Left forelimb (tissue), 1 donor: ENCODE data around the gene EMC8.
"Not testable (repeated sequence)": the region's sequence is repeated elsewhere in the genome, so short reads cannot be mapped to it uniquely, and the experiment has no call there.

ENCODE experiments used
- DNase-seq: peaks from one replicate; pipeline ENCODE4 v3.0.0-alpha.2; 2018; ENCODE audit warnings: low spot score

Gene EMC8

GRCh38 chr16:85835227-85835751 is 35.9 kb upstream of the EMC8 start:
- no peak for DNase-seq

DNA sequence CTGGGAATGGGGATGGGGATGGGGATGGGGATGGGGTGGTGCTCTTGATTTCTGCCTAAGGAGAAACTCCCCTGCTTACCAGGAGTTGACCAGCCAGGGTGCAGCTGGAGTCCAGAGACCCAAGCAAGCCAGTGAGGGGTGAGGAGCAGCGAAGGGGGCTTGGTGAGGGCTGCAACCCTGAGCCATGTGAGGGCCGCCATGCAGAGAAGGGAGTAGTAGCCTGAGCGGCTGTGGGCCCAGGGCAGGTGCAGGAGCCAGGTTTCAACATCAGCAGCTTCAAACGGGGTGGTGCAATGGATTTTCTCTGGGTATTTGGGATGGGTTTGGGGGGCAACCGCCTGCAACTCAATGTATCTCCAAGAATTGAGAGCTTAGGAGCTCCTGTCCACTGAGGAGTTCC is 35.4 kb upstream of the EMC8 start:
- DNase-seq, result no peak

GRCh38 chr16:85833219-85833920 is 34.0 kb upstream of the EMC8 start:
- no peak for DNase-seq

- no peak for DNase-seq
Observed at GRCh38 chr16:85832570-85833218, 33.4 kb upstream of the EMC8 start.

- DNase-seq, result no peak
Observed at GRCh38 chr16:85830821-85831220, 31.5 kb upstream of the EMC8 start.

DNA sequence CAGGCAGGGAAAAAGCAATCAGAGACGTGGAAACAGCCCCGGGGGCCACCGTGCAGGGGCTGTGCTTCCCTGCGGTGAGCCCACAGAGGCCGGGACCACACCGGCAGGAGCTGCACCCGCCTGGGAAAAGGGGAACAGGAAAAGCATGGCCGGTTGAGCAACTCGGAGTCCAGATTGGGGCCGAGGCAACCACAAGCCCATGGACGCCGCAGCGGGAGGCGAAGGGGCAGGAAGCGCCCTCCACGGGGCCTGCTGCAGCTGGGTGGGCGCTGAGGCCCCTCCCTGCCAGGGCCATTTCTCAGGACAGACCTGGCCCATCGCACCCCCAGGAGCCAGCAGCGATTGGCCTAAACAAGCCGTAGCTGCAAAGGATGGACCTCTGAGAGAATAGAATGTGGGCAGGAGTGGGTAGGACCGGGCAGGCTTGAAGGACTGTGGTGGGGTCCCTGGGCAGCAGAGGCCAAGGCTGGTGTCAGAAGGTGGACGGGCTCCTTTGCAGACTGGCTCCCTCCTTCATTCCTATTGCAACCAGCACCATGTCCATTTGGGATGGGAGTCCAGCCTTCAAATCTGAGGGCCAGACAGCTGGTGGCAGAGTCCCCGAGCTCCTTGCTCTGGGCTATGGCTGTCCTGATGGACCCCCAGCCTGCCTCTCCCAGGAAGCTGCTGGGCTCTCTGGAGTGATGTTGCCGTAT is 30.6 kb upstream of the EMC8 start:
- no peak for DNase-seq

DNA sequence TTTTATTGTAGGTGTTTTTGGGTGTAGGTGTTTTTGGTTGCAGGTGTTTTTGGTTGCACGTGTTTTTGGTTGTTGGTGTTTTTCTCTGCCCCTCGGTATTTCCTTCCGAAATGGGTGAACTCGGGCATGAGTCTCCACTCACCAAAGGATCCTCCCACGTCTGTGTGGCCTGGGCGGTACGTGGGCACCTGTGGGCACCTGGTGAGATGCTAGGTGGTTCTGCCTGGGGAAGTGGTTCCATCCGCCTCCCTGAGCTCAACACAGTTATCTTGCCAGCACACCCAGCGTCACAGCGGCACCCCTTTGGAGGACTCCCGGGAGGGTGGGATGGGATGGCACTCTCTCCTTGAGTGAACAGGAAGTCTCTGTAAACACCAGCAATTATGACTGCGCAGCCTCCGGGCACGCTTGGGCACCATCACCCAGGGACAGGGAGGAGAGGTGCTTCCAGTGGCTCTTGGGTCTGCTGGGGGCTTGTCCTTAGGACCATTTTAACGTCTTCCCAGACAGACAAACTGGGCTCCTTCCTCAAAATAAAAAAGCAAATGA is 29.9 kb upstream of the EMC8 start:
- DNase-seq, result no peak

- no peak for DNase-seq
Observed at GRCh38 chr16:85828166-85828565, 28.8 kb upstream of the EMC8 start.

- DNase-seq, result no peak
Observed at GRCh38 chr16:85826686-85827247, 27.4 kb upstream of the EMC8 start.

DNA sequence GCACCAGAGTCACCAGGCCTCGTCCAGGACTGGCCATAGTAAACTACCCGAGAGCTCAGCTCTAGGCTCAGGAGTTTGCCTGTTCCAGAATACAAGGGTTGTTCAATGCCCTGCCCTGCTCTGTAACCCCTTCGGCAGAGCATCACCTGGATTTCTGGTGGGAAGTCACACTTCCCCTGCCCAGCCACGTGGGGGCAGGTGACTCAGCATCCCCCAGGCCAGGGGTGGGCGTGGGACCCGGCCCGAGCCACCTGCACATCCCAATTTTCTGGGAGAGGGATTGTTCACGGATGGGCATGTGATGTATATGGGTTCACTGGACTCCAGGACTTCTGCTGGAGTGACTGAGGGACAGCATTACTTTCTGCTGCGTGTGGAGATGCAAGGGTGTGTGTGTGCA is 26.0 kb upstream of the EMC8 start:
- DNase-seq, result no peak

DNA sequence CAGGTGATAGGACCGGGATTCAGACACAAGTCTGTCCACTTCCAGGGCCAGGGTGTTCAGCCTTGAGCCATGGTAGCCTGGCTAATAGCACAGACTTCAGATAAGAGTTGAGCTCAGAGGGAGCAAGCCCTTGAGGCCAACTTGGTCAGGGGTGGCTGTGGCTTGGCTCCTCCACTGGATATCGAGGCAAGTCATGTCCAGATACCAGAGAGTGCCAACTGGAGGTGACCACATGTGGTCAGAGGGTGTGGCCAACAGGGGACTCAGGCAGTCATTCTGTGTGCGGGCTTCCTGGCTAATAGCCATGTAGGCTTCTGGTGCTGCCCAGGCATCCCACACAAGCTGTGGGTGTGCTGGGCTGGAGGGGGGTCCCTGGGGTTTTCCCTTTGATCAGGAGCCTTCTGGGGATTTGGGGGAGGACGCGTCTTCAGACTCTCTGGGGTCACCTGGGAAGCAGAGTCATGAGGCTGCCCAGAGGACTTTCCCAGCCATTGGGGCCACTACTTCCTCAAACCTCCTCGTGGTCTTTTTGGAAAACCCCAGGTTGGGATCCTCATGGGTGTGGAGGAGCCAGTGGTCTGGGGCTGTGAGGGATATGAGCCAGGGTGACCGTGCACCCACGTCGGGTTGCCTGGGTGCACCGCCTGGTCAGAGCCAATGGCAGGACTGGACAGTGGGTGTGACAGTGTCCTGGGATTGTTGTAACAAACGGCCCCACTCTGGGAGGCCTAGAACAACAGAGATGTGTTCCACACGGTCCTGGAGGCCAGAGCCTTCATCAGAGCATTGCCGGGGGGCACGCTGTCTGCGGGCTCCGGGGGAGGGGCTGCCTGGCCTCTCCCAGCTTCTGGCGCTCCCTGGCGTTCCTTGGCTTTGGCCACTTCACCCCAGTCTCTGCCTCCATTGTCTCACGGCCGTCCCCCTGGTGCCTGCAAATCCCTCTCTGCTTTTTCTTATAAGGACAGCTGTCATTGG is 25.1 kb upstream of the EMC8 start:
- no peak for DNase-seq

- no peak for DNase-seq
Observed at GRCh38 chr16:85823328-85823920, 24.1 kb upstream of the EMC8 start.

GRCh38 chr16:85822145-85822544 is 22.8 kb upstream of the EMC8 start:
- no peak for DNase-seq

DNA sequence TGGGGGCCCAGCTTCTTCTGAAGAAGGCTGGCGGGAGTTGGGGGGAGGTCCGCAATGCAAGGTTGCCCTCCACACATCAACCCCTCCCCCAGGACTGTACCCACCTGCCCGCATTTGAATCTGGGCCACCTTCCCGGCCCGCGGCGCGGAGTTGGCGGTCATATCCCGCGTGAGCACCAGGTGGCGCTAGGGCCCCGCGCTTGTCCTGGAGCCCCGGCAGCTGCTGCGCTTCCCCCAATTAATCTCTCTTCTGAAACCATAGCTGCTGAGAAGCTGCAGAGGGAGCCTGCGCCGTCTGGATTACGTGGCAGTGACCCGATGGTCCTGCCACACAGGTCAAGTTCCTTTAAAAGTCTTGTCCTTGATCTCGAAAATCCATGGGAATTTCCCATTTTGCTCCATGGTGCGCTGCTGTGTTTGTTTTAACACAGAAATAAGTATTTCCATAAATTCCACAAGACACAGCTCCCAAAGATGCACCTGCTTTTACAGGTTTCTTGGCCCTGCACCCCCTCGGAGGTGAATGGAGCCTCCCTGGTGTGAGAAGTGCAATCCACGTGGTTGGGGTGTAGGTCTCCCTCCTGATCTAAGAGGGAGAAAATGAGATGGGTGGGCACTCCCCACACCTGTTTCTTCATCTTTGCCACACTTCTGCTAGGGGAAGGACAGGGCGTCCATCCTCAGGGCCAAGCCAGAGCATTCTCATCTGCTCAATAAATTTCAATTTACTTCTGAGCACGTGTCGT is 22.2 kb upstream of the EMC8 start:
- DNase-seq, result peak; percentile 86

- DNase-seq, result no peak
Observed at GRCh38 chr16:85820604-85821372, 21.4 kb upstream of the EMC8 start.

GRCh38 chr16:85819771-85820170 is 20.4 kb upstream of the EMC8 start:
- DNase-seq, result no peak

DNA sequence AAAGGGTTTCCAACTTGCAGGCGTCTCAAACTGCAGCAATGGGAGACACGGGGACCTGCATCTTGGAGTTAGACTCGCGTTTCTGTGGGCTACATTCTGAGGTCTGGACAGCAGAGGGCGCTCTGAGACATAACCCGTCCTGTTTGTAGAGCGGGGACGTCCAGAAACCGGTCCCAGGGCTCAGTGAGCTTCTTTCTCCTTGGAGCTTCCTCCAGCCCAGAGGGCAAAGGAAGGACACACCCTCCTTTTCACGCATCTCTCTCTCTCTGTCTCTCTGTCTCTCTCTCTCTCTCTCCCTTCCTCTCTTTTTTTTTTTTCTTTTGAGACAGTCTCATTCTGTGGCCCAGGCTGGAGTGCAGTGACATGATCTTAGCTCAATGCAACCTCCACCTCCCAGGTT is 19.9 kb upstream of the EMC8 start:
- DNase-seq, result no peak

GRCh38 chr16:85817195-85817594 is 17.9 kb upstream of the EMC8 start:
- not testable (repeated sequence) for DNase-seq

DNA sequence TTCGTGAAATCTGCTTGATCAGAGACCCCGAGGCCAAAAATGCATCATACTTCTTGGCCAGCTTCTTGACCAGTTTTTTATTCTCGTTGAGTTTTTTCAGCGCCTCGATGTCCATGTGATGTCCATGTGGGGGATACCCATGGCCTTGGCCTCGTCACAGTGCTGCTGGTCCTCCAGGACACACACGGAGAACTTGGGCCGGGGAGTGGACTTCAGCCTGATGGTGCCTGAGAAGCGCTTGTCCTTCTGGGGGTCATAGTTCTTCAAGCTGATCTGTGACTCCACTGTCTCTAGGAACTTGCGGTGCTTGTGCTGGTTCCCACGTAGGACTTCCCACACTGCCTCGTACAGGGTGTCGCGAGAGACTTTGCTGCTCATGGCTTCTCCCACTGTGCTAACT is 16.8 kb upstream of the EMC8 start:
- DNase-seq, result no peak
